GM18951 (cell line): ENCODE results near the gene ZCCHC3.
A peak's percentile ranks its signal among the peaks of the same experiment; 100 is the strongest.
"Not testable (repeated sequence)": the region's sequence is repeated elsewhere in the genome, so short reads cannot be mapped to it uniquely, and the experiment has no call there.

Source experiments
- POLR2A ChIP-seq: IDR thresholded peaks from 4 replicates; pipeline ENCODE4 v1.6.1; 2011; ENCODE audit warnings: mild to moderate bottlenecking; ENCODE audit not compliant: insufficient read length, insufficient read depth; ENCODE audit errors: extremely low read depth
- in situ Hi-C: fragments of 300-500 bp; cut with MboI; formaldehyde crosslinking; loops from one replicate; pipeline ENCODE4 v1.12.0; 2022; ENCODE audit warnings: low sequenced_read_pairs, mixed read lengths, inconsistent platforms; ENCODE audit not compliant: unreplicated experiment

The ZCCHC3 gene

DNA sequence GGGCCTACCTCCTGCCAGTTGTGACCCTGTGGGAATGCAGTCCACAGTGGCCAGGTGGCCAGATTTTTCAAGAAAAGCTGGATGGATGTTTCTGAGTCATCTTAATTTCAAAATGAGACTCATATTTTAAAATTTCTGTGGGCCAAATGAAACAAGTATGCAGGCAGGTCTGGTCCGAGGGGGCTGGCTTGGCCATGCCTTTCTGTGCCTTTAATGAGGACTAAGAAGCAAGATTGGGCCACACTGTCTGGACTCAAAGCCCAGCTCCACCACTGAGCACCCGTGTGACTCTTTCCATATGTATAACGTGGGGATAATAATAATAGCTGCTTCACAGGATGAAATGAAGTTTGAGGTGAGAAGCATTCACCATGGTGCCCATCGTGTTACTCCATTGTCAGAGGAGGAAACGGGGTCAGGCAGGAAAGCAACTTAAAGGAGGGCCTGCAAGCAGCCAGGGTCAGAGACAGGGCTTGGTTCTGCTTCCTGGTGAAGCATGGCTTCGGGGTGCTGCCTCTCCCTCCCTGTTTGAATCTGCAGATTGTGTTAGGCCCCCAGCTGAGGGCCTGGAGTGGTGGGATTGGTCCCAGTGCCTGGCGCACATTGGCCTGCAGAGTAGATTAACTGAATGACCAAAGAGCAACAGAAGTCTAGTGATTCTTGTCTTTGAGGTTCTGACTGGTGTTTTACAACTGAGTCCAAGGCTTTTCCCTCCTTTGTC lies 31.8 kb downstream of the ZCCHC3 start:
- in situ Hi-C loops: no loop called here
- no peak for TF ChIP-seq POLR2A

DNA sequence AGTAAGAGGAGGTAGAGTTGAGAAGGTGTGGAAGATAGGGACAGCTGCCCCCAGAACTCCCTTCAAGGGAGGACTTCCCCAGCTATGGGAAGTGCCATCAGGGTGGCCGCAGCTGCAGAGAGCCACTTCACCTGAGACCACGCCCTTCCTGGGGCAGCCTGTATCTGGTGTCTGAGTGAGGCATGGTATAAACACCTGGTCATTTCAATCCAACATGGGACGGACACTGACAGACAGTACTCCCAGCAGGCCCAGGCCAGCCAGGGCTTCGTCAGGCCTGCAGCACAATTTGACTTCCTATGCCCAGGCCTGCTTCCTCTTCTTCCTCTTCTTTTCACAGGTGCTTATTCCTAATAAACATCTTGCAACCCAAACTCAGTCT lies 32.5 kb downstream of the ZCCHC3 start:
- no peak for TF ChIP-seq POLR2A
- in situ Hi-C loops: no loop called here

DNA sequence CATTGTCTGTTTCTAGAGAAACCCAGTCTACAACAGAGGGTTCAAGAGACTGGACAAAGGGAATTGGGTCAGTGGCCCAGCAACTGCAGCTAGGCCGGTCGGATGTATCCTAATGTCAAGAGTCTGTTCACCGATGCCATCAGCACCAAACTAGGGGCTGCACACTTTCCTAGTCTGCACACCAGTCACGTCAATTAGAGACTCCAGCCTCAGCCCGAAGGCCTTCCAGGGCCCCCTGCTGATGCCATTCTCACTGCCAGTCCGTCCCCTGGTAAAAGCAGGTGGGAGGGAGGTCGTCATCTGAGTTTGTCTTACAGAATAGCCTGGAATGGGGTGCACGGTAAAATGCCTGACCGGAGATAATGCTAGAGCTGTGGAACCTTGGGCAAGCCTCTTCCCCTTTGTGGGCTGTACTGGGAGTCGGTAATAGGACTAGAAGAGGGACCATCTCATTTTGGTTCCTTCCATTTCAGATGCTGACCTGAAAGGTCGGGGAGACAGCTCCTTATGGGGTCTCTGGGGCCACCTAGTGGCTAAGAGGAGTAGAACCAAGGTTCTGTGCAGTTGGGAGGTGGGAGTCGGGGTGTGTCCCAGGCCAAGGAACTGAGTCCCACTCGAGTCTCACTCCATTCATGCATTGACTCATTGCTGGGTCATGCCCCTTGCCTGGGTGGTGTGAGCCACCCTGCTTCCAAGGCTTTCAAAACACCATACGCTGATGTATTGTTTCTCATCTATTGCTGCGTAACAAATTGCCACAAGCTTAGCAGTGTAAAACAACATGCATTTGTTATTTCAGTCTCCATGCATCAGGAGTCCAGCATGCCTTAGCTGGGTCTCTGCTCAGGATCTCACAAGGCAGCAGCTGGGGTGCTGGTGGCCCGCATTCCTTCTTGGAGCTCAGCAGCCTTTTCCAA lies 33.1 kb downstream of the ZCCHC3 start:
- in situ Hi-C loops: no loop called here
- TF ChIP-seq POLR2A: no peak

- TF ChIP-seq POLR2A: no peak
- in situ Hi-C loops: no loop called here
Observed at GRCh38 chr20:334578-334977, 37.2 kb downstream of the ZCCHC3 start.

- in situ Hi-C loops: not testable (repeated sequence)
Observed at GRCh38 chr20:336040-336439, 38.7 kb downstream of the ZCCHC3 start.

DNA sequence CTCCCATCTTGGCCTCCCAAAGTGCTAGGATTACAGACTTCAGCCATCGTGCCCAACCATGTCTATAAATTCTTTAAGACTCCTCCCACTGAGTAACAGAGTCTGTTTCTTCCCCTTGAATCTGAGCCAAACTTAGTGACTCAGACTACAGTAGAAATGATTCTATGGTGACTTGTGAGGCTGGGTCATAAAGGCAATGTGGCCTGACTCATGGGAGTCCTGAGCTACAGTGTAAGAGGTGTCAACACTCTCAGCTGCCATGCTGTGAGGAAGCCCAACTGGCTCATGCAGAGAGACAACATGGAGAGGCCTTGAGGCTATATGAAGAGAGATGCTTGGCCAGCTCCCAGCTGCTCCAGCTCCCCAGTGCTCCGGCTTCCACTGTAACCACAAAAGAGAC lies 44.3 kb downstream of the ZCCHC3 start:
- in situ Hi-C loops: no loop called here
- TF ChIP-seq POLR2A: no peak

DNA sequence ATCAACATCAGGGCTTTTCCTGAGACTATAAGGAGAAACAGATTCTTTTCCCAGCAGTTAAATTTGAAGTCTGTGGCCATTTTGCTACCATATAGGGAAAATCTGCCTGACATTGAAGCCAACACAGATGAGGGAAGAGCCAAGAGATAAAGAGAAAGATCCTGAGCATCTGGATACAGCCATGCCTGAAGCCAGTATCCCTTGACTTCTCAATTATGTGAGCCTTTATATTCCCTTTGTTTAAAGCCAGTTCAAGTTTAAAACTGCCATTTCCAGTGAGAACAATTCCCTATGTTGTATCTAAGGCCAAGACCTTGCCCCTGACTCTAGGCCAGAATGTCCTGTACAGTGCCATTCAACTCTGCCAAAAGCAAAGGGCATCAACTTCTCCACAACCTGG lies 45.7 kb downstream of the ZCCHC3 start:
- in situ Hi-C loops: no loop called here
- no peak for TF ChIP-seq POLR2A

GRCh38 chr20:346033-346639 lies 48.8 kb downstream of the ZCCHC3 start:
- in situ Hi-C loops: no loop called here
- no peak for TF ChIP-seq POLR2A

- in situ Hi-C loops: no loop called here
- peak; percentile 30 for TF ChIP-seq POLR2A
Observed at GRCh38 chr20:346640-347316, 49.4 kb downstream of the ZCCHC3 start, which contains the start of gene NRSN2. Gene NRSN2 (plus strand): TSS chr20:347111. CDS start chr20:349644, 2,533 bp downstream.

DNA sequence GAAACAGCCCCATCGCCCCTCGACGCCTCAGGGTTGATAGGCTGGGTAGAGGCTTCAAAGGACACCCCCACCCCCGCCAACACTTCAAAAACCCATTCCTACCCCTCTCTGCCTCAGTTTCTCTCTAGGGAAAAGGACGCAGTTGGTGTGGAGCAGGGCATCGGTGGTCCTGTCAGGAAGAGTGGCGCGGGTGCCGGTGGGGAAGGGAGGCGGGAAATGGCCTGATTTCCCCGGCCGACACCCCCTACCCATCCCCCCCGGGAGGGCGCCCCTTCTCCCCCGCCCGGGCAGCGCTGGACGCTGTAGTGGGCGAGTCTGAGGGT lies 49.9 kb downstream of the ZCCHC3 start:
- no peak for TF ChIP-seq POLR2A
- in situ Hi-C loops: no loop called here

DNA sequence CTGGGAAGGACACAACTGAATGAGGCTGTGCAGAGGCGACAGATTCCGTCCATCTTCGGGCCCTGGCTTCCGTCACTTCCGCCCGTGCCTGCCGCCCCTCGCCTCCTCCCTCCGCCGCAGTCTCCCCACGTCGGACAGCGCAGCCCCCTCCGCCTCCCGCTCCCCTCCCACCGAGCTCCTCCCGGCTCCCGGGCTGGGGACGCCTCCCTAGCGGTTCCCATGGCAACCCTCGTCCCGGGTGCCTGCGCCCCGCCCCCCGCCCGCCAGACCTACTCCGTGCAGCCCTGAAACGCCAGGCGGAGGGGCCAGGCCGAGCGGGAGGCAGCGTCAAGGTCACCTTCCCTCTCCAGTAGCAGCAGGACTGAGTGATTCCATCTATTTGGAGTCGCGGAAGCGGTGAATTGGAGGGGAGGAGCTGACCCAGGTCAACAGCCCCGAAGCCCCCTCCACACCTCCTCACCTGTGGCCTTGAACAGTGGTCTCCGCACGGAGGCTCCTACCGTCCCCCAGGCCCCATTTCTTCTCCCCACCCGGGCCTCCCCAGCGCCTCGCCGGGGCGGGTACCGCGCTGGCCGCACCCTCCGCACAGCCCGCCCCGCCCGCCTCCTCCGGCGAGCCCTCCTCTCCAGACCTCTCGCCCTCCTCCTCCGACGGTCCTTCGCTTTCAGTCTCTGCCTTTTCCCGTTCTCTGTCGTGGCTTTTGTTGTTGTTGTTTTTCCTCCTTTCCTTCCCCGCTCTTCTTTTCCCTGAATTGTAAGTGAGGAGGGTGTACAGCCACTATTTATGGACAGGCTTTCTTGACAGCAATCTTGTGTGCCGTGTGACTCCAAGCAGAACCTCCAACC lies 50.5 kb downstream of the ZCCHC3 start:
- TF ChIP-seq POLR2A: peak; percentile 66
- in situ Hi-C loops: no loop called here
